22Rv1 (cell line): ENCODE results near the gene NPTX2.
A peak's percentile ranks its signal among the peaks of the same experiment; 100 is the strongest.
"Not testable (repeated sequence)": the region's sequence is repeated elsewhere in the genome, so short reads cannot be mapped to it uniquely, and the experiment has no call there.

ENCODE experiments used
- H3K27ac ChIP-seq: fragments of 450-650 bp; 2 replicates; pipeline ENCODE4 v1.5.1; 2017
- ZFX ChIP-seq: fragments of 450-650 bp; IDR thresholded peaks from 2 replicates; pipeline ENCODE4 v1.6.1; 2017; ENCODE audit warnings: antibody characterized with exemption, borderline replicate concordance
- TF ChIP-seq, protein P1 (sequence below): fragments of 450-650 bp; IDR thresholded peaks from 2 replicates; pipeline ENCODE4 v1.5.1; 2017; ENCODE audit warnings: mild to moderate bottlenecking

The NPTX2 gene

GRCh38 chr7:98617051-98617959 lies at the start of gene NPTX2:
NPTX2 (plus strand) TSS chr7:98617285; CDS start chr7:98617462, 177 bp downstream.
- TF ChIP-seq, protein P1, sequence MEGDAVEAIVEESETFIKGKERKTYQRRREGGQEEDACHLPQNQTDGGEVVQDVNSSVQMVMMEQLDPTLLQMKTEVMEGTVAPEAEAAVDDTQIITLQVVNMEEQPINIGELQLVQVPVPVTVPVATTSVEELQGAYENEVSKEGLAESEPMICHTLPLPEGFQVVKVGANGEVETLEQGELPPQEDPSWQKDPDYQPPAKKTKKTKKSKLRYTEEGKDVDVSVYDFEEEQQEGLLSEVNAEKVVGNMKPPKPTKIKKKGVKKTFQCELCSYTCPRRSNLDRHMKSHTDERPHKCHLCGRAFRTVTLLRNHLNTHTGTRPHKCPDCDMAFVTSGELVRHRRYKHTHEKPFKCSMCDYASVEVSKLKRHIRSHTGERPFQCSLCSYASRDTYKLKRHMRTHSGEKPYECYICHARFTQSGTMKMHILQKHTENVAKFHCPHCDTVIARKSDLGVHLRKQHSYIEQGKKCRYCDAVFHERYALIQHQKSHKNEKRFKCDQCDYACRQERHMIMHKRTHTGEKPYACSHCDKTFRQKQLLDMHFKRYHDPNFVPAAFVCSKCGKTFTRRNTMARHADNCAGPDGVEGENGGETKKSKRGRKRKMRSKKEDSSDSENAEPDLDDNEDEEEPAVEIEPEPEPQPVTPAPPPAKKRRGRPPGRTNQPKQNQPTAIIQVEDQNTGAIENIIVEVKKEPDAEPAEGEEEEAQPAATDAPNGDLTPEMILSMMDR: peak; percentile 89
- TF ChIP-seq ZFX: no peak
- no peak within 1 kb of the TSS for H3K27ac ChIP-seq

- TF ChIP-seq, protein P1: no peak
- no peak for TF ChIP-seq ZFX
- no peak overlapping the region for H3K27ac ChIP-seq
Measured at GRCh38 chr7:98567991-98568390, 49.1 kb upstream of the NPTX2 start.

- no peak for TF ChIP-seq ZFX
- TF ChIP-seq, protein P1: no peak
- no peak overlapping the region for H3K27ac ChIP-seq
Measured at GRCh38 chr7:98568891-98569290, 48.2 kb upstream of the NPTX2 start.

DNA sequence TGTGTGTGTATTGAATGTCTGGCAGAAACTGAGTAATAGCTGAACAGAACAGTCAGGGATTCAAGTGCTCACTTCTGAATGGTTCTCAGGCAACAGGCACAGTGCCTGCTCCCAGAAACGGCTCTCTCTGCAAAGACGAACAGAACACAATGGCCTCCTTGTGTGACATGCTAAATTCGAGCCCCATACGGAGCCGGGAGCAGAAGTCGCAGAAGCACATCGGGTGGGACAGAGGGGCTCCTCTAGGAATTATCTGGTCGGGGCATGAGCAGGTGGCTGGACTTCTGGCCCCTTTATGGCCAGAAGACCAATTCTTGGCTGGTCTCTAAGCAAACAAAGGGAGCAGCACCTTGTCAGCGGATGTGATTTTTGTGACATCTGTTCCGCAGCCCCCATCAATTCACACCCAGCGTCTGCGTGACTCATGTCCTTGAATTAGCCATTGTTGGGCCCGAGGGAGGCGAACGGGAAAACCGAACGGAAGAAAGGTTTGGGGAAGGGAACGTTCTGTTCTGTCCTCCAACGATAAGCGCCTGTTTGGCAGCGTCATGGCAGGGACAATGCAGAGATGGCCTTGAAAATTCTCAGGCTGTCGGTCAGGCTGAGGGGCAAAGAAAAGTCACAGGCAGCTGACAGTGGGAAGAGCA lies 47.3 kb upstream of the NPTX2 start:
- no peak overlapping the region for H3K27ac ChIP-seq

DNA sequence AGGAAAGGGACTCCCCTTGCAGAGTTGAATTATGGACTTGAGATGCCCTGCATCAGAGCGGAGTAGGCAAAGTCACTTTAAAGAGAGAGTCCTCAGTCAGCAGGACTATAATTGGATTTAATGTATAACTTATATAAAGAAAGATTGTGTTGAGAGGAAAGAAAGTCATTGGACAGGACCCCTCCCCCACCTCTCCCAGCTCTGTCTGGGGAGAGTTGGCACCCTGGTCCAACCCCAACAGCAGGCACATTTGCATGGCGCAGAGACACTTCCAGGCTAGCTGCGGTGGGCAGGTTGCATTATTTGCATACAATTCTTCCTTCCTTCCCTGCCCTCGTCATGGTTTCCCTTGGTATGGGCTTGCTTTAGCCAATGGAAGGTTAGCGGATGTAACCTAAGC lies 46.1 kb upstream of the NPTX2 start:
- TF ChIP-seq, protein P1: no peak
- no peak for TF ChIP-seq ZFX
- H3K27ac ChIP-seq: no peak overlapping the region

More for the DNA sequence above, 47.3 kb upstream of the NPTX2 start:
- TF ChIP-seq ZFX: no peak
- TF ChIP-seq, protein P1: no peak

GRCh38 chr7:98571986-98572385 lies 45.1 kb upstream of the NPTX2 start:
- H3K27ac ChIP-seq: no peak overlapping the region
- TF ChIP-seq, protein P1: no peak
- no peak for TF ChIP-seq ZFX

DNA sequence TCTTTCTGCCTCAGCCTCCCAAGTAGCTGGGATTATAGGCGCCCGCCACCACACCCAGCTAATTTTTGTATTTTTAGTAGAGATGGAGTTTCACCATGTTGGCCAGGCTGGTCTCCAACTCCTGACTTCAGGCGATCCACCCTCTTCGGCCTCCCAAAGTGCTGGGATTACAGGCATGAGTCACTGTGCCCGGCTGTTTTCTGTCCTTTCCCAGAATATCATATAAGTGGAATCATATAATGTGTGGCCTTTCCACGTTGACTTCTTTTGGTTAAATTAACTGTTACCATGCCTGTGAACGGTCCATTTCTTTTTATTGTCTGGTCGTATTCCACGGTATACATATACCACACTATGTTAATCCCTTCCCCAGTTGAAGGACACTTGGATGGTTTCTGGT lies 44.4 kb upstream of the NPTX2 start:
- H3K27ac ChIP-seq: not testable (repeated sequence)
